IMR-90 (cell line): ENCODE results near the gene MB21D2. TPM values are rescaled to one million over a fixed set of nuclear protein-coding genes. Genes with fewer than 3 reads are reported as not detected.

Experiments used
- ATAC-seq: fragments of 200-7000 bp; cut with Tn5 transposase; 2 replicates; pipeline ENCODE4 v1.9.1; 2020; ENCODE audit warnings: low read depth, mild to moderate bottlenecking, moderate library complexity
- BruUV-seq: library from RNA; stranded (reverse); fragments of 400-500 nt; replicated peaks from 2 replicates; lab custom pipeline; 2021; lab: Mats Ljungman, UMichigan
- CTCF ChIA-PET: fragments of 300-600 bp; formaldehyde crosslinking; extraction: SDS; loops from one replicate; lab custom pipeline; 2021; ENCODE audit warnings: antibody characterized with exemption; lab: Yijun Ruan, JAX
- POLR2A ChIA-PET: fragments of 300-600 bp; sonication (Branson Sonifier 250); formaldehyde crosslinking; loops from one replicate; lab custom pipeline; 2022; ENCODE audit warnings: antibody characterized with exemption; ENCODE audit not compliant: unreplicated experiment; lab: Charles Lee
- DNase-seq: peaks from one replicate; pipeline ENCODE4 v3.0.0; 2013
- H2AFZ ChIP-seq: replicated peaks from 2 replicates; pipeline ENCODE3; 2013; ENCODE audit warnings: low read length, mild to moderate bottlenecking; ENCODE audit not compliant: poor library complexity
- H2AK5ac ChIP-seq: 2 replicates; pipeline ENCODE4 v1.6.1; 2013; ENCODE audit warnings: low read depth, low read length, inconsistent platforms
- H2AK9ac ChIP-seq: replicated peaks from 2 replicates; pipeline ENCODE3; 2013; ENCODE audit warnings: mild to moderate bottlenecking, low read depth, low read length, moderate library complexity; ENCODE audit not compliant: poor library complexity
- H2BK120ac ChIP-seq: 2 replicates; pipeline ENCODE4 v1.6.1; 2013; ENCODE audit warnings: low read depth, low read length, inconsistent platforms
- H2BK15ac ChIP-seq: 3 replicates; pipeline ENCODE4 v1.6.1; 2013; ENCODE audit warnings: low read depth, low read length, inconsistent platforms
- H2BK20ac ChIP-seq: 2 replicates; pipeline ENCODE4 v1.6.1; 2013; ENCODE audit warnings: low read depth, mild to moderate bottlenecking, inconsistent platforms, low read length, moderate library complexity
- H2BK5ac ChIP-seq: 2 replicates; pipeline ENCODE4 v1.6.1; 2013; ENCODE audit warnings: mild to moderate bottlenecking, low read depth, low read length, inconsistent platforms; ENCODE audit not compliant: poor library complexity, severe bottlenecking
- H3K14ac ChIP-seq: replicated peaks from 2 replicates; pipeline ENCODE4 v1.6.1; 2013; ENCODE audit warnings: low read depth, low read length, inconsistent platforms
- H3K18ac ChIP-seq: 2 replicates; pipeline ENCODE4 v1.6.1; 2013; ENCODE audit warnings: low read depth, low read length, control low read depth
- H3K23ac ChIP-seq: 2 replicates; pipeline ENCODE4 v1.6.1; 2013; ENCODE audit warnings: low read depth, low read length, inconsistent platforms
- H3K27ac ChIP-seq: 2 replicates; pipeline ENCODE4 v1.5.1; 2013; ENCODE audit warnings: mild to moderate bottlenecking, control low read depth, low read length; ENCODE audit not compliant: insufficient read depth
- H3K27me3 ChIP-seq: 2 replicates; pipeline ENCODE4 v1.6.1; 2013; ENCODE audit warnings: low read length; ENCODE audit not compliant: control insufficient read depth, insufficient read depth
- H3K36me3 ChIP-seq: 2 replicates; pipeline ENCODE4 v1.6.1; 2013; ENCODE audit warnings: low read length, mixed read lengths; ENCODE audit not compliant: control insufficient read depth, insufficient read depth
- H3K4ac ChIP-seq: 2 replicates; pipeline ENCODE4 v1.6.1; 2013; ENCODE audit warnings: low read depth, low read length, inconsistent platforms
- H3K4me1 ChIP-seq: 2 replicates; pipeline ENCODE4 v1.6.1; 2013; ENCODE audit warnings: low read length, mixed read lengths; ENCODE audit not compliant: control insufficient read depth, insufficient read depth
- H3K4me2 ChIP-seq: 2 replicates; pipeline ENCODE4 v1.6.1; 2013; ENCODE audit warnings: low read depth, mild to moderate bottlenecking, control low read depth, low read length, moderate library complexity
- H3K4me3 ChIP-seq: 2 replicates; pipeline ENCODE4 v1.5.1; 2013; ENCODE audit warnings: low read depth, mild to moderate bottlenecking, control low read depth, low read length, moderate library complexity; ENCODE audit not compliant: insufficient read depth
- H3K56ac ChIP-seq: 2 replicates; pipeline ENCODE4 v1.6.1; 2013; ENCODE audit warnings: low read length, inconsistent platforms; ENCODE audit not compliant: insufficient read depth; ENCODE audit errors: extremely low read depth
- H3K79me1 ChIP-seq, 2 experiments: 2 replicates each; pipeline ENCODE4 v1.6.1; 2013; ENCODE audit warnings: low read length in 2 of 2, inconsistent platforms in 1 of 2, low read depth in 1 of 2
- H3K9ac ChIP-seq: 2 replicates; pipeline ENCODE4 v1.6.1; 2013; ENCODE audit warnings: low read depth, low read length, control low read depth
- H3K9me1 ChIP-seq: 2 replicates; pipeline ENCODE4 v1.6.1; 2013; ENCODE audit warnings: low read length, inconsistent platforms; ENCODE audit not compliant: insufficient read depth
- H3K9me3 ChIP-seq: 2 replicates; pipeline ENCODE4 v1.6.1; 2013; ENCODE audit warnings: low read length; ENCODE audit not compliant: control insufficient read depth, insufficient read depth
- H4K20me1 ChIP-seq: 2 replicates; pipeline ENCODE4 v1.6.1; 2013; ENCODE audit warnings: low read length, inconsistent platforms; ENCODE audit not compliant: insufficient read depth
- H4K5ac ChIP-seq: 2 replicates; pipeline ENCODE4 v1.6.1; 2013; ENCODE audit warnings: mild to moderate bottlenecking, low read depth, low read length, control low read depth
- H4K8ac ChIP-seq, 2 experiments: 2 replicates each; pipeline ENCODE4 v1.6.1; 2013; ENCODE audit warnings: low read depth in 2 of 2, low read length in 2 of 2, control low read depth in 1 of 2, inconsistent platforms in 1 of 2
- H4K91ac ChIP-seq: 2 replicates; pipeline ENCODE4 v1.6.1; 2013; ENCODE audit warnings: low read depth, low read length, inconsistent platforms; ENCODE audit not compliant: insufficient read depth
- CEBPB ChIP-seq: IDR thresholded peaks from 2 replicates; pipeline ENCODE4 v1.6.1; 2012; ENCODE audit warnings: low read depth, low read length, improper control_type of control experiment
- CHD1 ChIP-seq: IDR thresholded peaks from 2 replicates; pipeline ENCODE4 v1.6.1; 2012; ENCODE audit warnings: low read depth, low read length, improper control_type of control experiment
- MAZ ChIP-seq: IDR thresholded peaks from 2 replicates; pipeline ENCODE4 v1.6.1; 2012; ENCODE audit warnings: low read depth, mild to moderate bottlenecking, low read length, improper control_type of control experiment, moderate library complexity, borderline replicate concordance
- POLR2A ChIP-seq: IDR thresholded peaks from 2 replicates; pipeline ENCODE4 v1.6.1; 2012; ENCODE audit warnings: mild to moderate bottlenecking, low read depth, low read length
- RCOR1 ChIP-seq: IDR thresholded peaks from 2 replicates; pipeline ENCODE4 v1.6.1; 2012; ENCODE audit warnings: mild to moderate bottlenecking, low read length, improper control_type of control experiment; ENCODE audit not compliant: insufficient replicate concordance
- SMC3 ChIP-seq: fragments of 150-350 bp; IDR thresholded peaks from 2 replicates; pipeline ENCODE4 v1.6.1; 2016; ENCODE audit warnings: low read depth, mild to moderate bottlenecking, antibody characterized with exemption, low read length, moderate library complexity
- WGBS, 2 experiments: methylation state at CpG; one replicate each; pipeline versions ENCODE4 v1.1.5 to v1.1.7; 2013; ENCODE audit warnings: missing lambda C conversion rate in 2 of 2; ENCODE audit not compliant: insufficient read length in 1 of 2; ENCODE audit errors: extremely low coverage in 2 of 2; 5-methylcytosine and 5-hydroxymethylcytosine counted together
- dilution Hi-C: fragments of 300-500 bp; cut with HindIII; formaldehyde crosslinking; loops from one replicate; pipeline ENCODE4 v1.14.3; 2018; ENCODE audit warnings: low sequenced_read_pairs; ENCODE audit not compliant: unreplicated experiment
- in situ Hi-C: fragments of 300-500 bp; cut with MboI; formaldehyde crosslinking; loops from 3 replicates; pipeline ENCODE4 v1.14.3; 2019; ENCODE audit warnings: low sequenced_read_pairs, inconsistent platforms, mixed read lengths
- intact Hi-C: fragments of 100-400 bp; cut with micrococcal nuclease; formaldehyde crosslinking; loops from 2 replicates; pipeline ENCODE4 v1.10.0; 2022
- polyA plus RNA-seq, 3 experiments: library from polyadenylated mRNA; depleted of rRNA; stranded (reverse); fragments of >200 nt; gene quantifications; 2 replicates each; pipeline ENCODE4 v1.2.3, GENCODE V29; 2012; ENCODE audit warnings: low replicate concordance in 1 of 3
- total RNA-seq: library from RNA; depleted of rRNA; stranded (reverse); fragments of >200 nt; gene quantifications from 2 replicates; pipeline ENCODE4 v1.2.3, GENCODE V29; 2012
- TF ChIP-seq, protein P1 (sequence below): conservative IDR thresholded peaks from 2 replicates; pipeline ENCODE4 v1.5.1; 2012; ENCODE audit warnings: mild to moderate bottlenecking, low read depth, low read length, improper control_type of control experiment

Gene MB21D2
- total and polyA plus RNA-seq, 2 of the 4 experiments (the other 2 are of a cell fraction): 13.6 to 44.8 TPM

DNA sequence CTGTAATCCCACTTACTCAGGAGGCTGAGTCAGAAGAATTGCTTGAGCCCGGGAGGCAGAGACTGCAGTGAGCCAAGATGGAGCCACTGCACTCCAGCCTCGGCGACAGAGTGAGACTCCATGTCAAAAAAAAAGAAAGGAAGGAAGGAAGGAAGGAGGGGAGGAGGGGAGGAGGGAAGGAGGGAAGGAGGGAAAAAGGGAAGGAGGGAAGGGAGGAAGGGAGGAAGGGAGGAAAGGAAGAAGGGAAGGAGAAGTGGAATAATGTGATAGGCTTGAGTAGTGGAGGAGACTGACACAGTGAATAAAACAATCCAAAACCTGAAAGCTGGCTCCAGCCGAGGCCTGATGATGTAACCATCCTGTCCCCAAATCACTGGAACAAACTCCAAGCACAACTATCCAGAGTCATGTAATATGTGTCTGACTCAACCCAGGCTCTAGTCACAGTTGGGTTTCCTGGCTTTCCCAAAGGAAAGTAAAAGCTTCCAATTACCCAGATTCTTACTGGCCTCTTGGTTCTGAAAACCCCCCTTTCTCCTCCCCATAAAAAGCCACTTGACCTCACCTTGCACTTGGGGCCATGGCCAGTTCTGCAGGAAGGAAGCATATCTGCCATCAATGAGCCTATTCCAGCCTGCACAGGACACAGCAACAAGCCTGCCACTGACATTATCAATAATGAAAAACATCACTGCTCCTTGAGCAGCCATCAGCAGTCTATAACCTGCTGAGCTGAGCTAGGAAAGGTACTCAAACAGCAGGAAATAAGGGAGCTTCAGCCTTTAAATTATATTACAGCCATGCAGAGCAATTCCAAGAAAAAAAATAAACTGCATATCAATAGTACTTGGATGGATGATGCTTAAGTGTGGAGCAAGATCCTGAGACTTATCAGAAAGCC is 48.3 kb downstream of the MB21D2 start:
- Histone ChIP-seq H3K14ac (no peak overlapping the region), H3K4me2 (peak overlapping the region; percentile 40; the same call in 1 of the 2 replicates), H2BK5ac (no peak overlapping the region), H2AK5ac (no peak overlapping the region; the same call in 1 of the 2 replicates), H2AFZ (no peak overlapping the region), H3K79me1 (peaks cover 32 to 83% of the 10 kb centered on the region in 2 experiments), H2BK120ac (no peak overlapping the region), H3K4ac (peak overlapping the region; percentile 30; the same call in 1 of the 2 replicates), H3K4me1 (peaks cover 18% of the 10 kb centered on the region), H3K56ac (no peak overlapping the region), H3K36me3 (no peaks in the 10 kb centered on the region), H3K9ac (no peak overlapping the region), H4K8ac (0 out of 4 replicates have a peak overlapping the region, but pooled peaks of 1 of the 2 experiments have one; percentile 11), H2AK9ac (no peak overlapping the region), H2BK20ac (no peak overlapping the region), H4K20me1 (peaks cover 10% of the 10 kb centered on the region; the same call in 1 of the 2 replicates), H4K5ac (no peak overlapping the region), H4K91ac (peak overlapping the region; percentile 57), H3K9me3 (no peaks in the 10 kb centered on the region), H2BK15ac (no peak overlapping the region), H3K4me3 (no peak overlapping the region), H3K27ac (0 out of 2 replicates have a peak overlapping the region, but pooled peaks have one; percentile 3), H3K9me1 (peaks cover 20% of the 10 kb centered on the region), H3K18ac (no peak overlapping the region), H3K23ac (0 out of 2 replicates have a peak overlapping the region, but pooled peaks have one; percentile 19), H3K27me3 (no peaks in the 10 kb centered on the region)
- DNase-seq: peak; percentile 67
- no CpG with 5 or more reads among the region's 4 CpGs for WGBS, 2 experiments
- intact Hi-C loops: no loop called here
- ChIA-PET CTCF (no interaction called here), POLR2A (no interaction called here)
- TF ChIP-seq, protein P1, sequence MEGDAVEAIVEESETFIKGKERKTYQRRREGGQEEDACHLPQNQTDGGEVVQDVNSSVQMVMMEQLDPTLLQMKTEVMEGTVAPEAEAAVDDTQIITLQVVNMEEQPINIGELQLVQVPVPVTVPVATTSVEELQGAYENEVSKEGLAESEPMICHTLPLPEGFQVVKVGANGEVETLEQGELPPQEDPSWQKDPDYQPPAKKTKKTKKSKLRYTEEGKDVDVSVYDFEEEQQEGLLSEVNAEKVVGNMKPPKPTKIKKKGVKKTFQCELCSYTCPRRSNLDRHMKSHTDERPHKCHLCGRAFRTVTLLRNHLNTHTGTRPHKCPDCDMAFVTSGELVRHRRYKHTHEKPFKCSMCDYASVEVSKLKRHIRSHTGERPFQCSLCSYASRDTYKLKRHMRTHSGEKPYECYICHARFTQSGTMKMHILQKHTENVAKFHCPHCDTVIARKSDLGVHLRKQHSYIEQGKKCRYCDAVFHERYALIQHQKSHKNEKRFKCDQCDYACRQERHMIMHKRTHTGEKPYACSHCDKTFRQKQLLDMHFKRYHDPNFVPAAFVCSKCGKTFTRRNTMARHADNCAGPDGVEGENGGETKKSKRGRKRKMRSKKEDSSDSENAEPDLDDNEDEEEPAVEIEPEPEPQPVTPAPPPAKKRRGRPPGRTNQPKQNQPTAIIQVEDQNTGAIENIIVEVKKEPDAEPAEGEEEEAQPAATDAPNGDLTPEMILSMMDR: no peak
- TF ChIP-seq SMC3 (no peak), POLR2A (no peak), MAZ (no peak), RCOR1 (no peak), CEBPB (peak; percentile 71), CHD1 (no peak)
- in situ Hi-C loops: no loop called here
- peak; percentile 73 for ATAC-seq
- dilution Hi-C loops: no loop called here
- BruUV-seq: no TSS peak
